Activated naive CD4-positive, alpha-beta T cell treated with anti-CD3 and anti-CD28 coated beads for 36 hours (primary cell): ENCODE data around the gene RABGGTA. TPM values are rescaled to one million over a fixed set of nuclear protein-coding genes. Genes with fewer than 3 reads are reported as not detected.

Experiments
- CTCF ChIA-PET: fragments of 350-600 bp; sonication (Branson Sonifier 250); formaldehyde crosslinking; loops from one replicate; lab custom pipeline; 2021; ENCODE audit warnings: antibody characterized with exemption; lab: Charles Lee
- DNase-seq: peaks from one replicate; pipeline ENCODE4 v3.0.0-alpha.2; 2020
- H3K27ac Mint-ChIP-seq: one replicate; pipeline ENCODE4 v1.8.0; 2021; ENCODE audit warnings: mild to moderate bottlenecking, mixed read lengths
- H3K27me3 Mint-ChIP-seq: one replicate; pipeline ENCODE4 v1.8.0; 2021; ENCODE audit warnings: low read depth, mixed read lengths
- H3K36me3 Mint-ChIP-seq: one replicate; pipeline ENCODE4 v1.8.0; 2021; ENCODE audit warnings: low read depth, mixed read lengths
- H3K4me1 Mint-ChIP-seq: one replicate; pipeline ENCODE4 v1.8.0; 2021; ENCODE audit warnings: low read depth, mixed read lengths
- H3K4me3 Mint-ChIP-seq: one replicate; pipeline ENCODE4 v1.8.0; 2021; ENCODE audit warnings: mild to moderate bottlenecking, moderate library complexity, mixed read lengths
- H3K9me3 Mint-ChIP-seq: one replicate; pipeline ENCODE4 v1.8.0; 2021; ENCODE audit warnings: mixed read lengths
- intact Hi-C: fragments of 100-400 bp; cut with micrococcal nuclease; formaldehyde crosslinking; loops from one replicate; pipeline ENCODE4 v1.15.1; 2023
- total RNA-seq, 2 experiments: library from RNA; stranded (reverse); gene quantifications; one replicate each; pipeline ENCODE4 v1.2.3, GENCODE V29; 2021

RABGGTA gene
- total RNA-seq, 2 experiments from 2014 or later: 74.9 to 76.2 TPM

DNA sequence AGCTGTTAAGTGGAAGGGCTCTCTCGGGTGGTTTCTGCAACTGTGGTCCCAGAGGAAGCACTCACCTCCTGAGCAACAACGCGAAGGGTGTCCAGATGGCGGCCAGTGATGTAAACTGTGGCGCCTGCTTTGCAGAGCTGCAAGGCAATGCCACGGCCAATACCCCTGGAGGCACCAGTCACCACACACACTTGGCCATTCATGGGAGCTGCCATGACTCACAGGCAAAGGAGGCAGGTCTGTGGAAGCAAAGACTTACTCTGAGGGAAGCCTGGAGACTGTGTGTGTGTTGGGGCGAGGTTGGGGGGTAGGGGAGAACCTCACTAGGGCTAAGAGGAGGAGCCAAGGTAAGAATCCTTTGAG is 27.5 kb upstream of the RABGGTA start:
- no peaks in the 10 kb centered on the region for H3K27me3 Mint-ChIP-seq
- H3K4me3 Mint-ChIP-seq: peak overlapping the region; percentile 87
- CTCF ChIA-PET: interaction anchor here (0.6 to 9.3 kb wide), 14 partner anchors 9 to 152 kb away, joined by 3 to 310 read pairs (median 18); partner anchors contain the start of genes CHMP4A, CIDEB, IRF9 and LTB4R
- H3K27ac Mint-ChIP-seq: peak overlapping the region; percentile 89
- intact Hi-C loops: loop anchor here (1.0 to 5.0 kb wide), 8 partner anchors 9 to 207 kb away; partner anchors contain the start of genes CHMP4A, DCAF11, GMPR2 and IPO4
- peak; percentile 38 for DNase-seq
- peaks cover 11% of the 10 kb centered on the region for H3K36me3 Mint-ChIP-seq
- H3K4me1 Mint-ChIP-seq: peaks cover 47% of the 10 kb centered on the region
- H3K9me3 Mint-ChIP-seq: no peaks in the 10 kb centered on the region

DNA sequence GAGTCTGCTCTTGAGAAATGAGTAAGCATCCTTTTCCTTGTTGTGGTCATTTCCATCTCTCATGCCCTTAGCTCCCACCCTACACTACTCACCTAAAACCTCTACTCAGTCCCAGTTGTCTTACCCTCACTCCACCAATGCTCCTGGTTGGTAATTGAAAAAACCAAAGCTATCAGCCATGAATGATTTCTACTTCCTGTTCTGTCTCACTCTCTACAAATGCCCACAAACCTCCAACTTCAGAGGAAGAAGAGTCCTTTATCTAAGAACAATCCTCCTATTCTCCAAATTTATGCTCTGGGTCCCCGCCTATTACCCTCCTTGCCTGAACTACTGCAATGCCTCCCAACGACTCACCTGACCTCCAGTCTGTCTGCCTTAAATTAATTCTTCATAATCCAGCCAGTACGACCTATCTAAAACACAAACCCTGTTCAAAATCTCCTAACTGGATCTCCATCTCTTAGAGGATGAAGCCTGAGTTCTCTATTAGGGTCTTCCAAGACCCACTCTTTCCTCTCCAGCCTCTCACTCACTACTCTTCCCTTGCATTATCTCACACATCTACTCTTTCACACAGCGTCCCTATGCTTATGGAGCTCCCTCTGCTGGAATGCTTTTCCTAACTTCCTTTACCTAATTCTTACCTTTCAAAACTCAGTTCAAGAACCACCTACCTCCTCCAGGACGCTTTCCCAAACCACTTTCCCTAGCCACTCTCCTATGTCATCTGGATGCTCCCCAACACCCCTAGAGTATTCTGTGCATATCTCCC is 26.0 kb upstream of the RABGGTA start:
- Mint-ChIP-seq H3K4me3 (no peak overlapping the region), H3K9me3 (no peaks in the 10 kb centered on the region), H3K36me3 (peaks cover 14% of the 10 kb centered on the region), H3K27me3 (no peaks in the 10 kb centered on the region), H3K27ac (peak overlapping the region; percentile 78), H3K4me1 (peaks cover 47% of the 10 kb centered on the region)
- intact Hi-C loops: loop anchor here (1.0 to 5.0 kb wide), 9 partner anchors 18 to 283 kb away; partner anchors contain the start of genes IRF9, MDP1, PCK2 and TM9SF1
- CTCF ChIA-PET: interaction anchor here (0.7 to 9.3 kb wide), 34 partner anchors 8 to 261 kb away, joined by 3 to 310 read pairs (median 5); partner anchors contain the start of genes CHMP4A, CIDEB, IRF9 and LTB4R
- DNase-seq: no peak

- H3K4me3 Mint-ChIP-seq: no peak overlapping the region
- intact Hi-C loops: loop anchor here (1.0 to 5.0 kb wide), 10 partner anchors 17 to 282 kb away; partner anchors contain the start of genes IRF9, MDP1, PCK2 and RABGGTA
- CTCF ChIA-PET: interaction anchor here (0.7 to 9.3 kb wide), 31 partner anchors 7 to 260 kb away, joined by 3 to 310 read pairs (median 5); partner anchors contain the start of genes CHMP4A, CIDEB, LTB4R and MDP1
- peaks cover 42% of the 10 kb centered on the region for H3K4me1 Mint-ChIP-seq
- H3K9me3 Mint-ChIP-seq: no peaks in the 10 kb centered on the region
- peak; percentile 90 for DNase-seq
- peaks cover 9% of the 10 kb centered on the region for H3K36me3 Mint-ChIP-seq
- H3K27ac Mint-ChIP-seq: peak overlapping the region; percentile 78
- H3K27me3 Mint-ChIP-seq: no peaks in the 10 kb centered on the region
Measured at GRCh38 chr14:24296341-24297157, 25.2 kb upstream of the RABGGTA start.

GRCh38 chr14:24293525-24293924 is 22.1 kb upstream of the RABGGTA start:
- no peak overlapping the region for H3K4me3 Mint-ChIP-seq
- intact Hi-C loops: no loop called here
- no peak overlapping the region for H3K27ac Mint-ChIP-seq
- CTCF ChIA-PET: interaction anchor here (0.9 to 5.4 kb wide), 3 partner anchors 15 to 77 kb away, joined by 3 to 49 read pairs (median 32); partner anchors contain the start of genes CIDEB, LTB4R, LTB4R2 and TINF2
- H3K9me3 Mint-ChIP-seq: no peaks in the 10 kb centered on the region
- peaks cover 38% of the 10 kb centered on the region for H3K4me1 Mint-ChIP-seq
- H3K36me3 Mint-ChIP-seq: peaks cover 21% of the 10 kb centered on the region
- DNase-seq: no peak
- H3K27me3 Mint-ChIP-seq: no peaks in the 10 kb centered on the region

- no peak overlapping the region for H3K27ac Mint-ChIP-seq
- intact Hi-C loops: no loop called here
- CTCF ChIA-PET: interaction anchor here (0.6 to 5.4 kb wide), 6 partner anchors 12 to 144 kb away, joined by 3 to 49 read pairs (median 21); partner anchors contain the start of genes CIDEB, LTB4R, LTB4R2 and TINF2
- DNase-seq: no peak
- no peaks in the 10 kb centered on the region for H3K27me3 Mint-ChIP-seq
- H3K4me1 Mint-ChIP-seq: peaks cover 39% of the 10 kb centered on the region
- H3K36me3 Mint-ChIP-seq: peaks cover 23% of the 10 kb centered on the region
- H3K4me3 Mint-ChIP-seq: no peak overlapping the region
- H3K9me3 Mint-ChIP-seq: no peaks in the 10 kb centered on the region
Measured at GRCh38 chr14:24292118-24292807, 20.9 kb upstream of the RABGGTA start.

GRCh38 chr14:24291446-24292117 is 20.2 kb upstream of the RABGGTA start:
- intact Hi-C loops: no loop called here
- no peak overlapping the region for H3K27ac Mint-ChIP-seq
- no peaks in the 10 kb centered on the region for H3K9me3 Mint-ChIP-seq
- CTCF ChIA-PET: interaction anchor here (0.6 to 5.4 kb wide), 7 partner anchors 11 to 74 kb away, joined by 3 to 49 read pairs (median 28); partner anchors contain the start of genes CIDEB, LTB4R, LTB4R2 and RABGGTA
- no peak for DNase-seq
- H3K4me3 Mint-ChIP-seq: no peak overlapping the region
- no peaks in the 10 kb centered on the region for H3K27me3 Mint-ChIP-seq
- peaks cover 21% of the 10 kb centered on the region for H3K36me3 Mint-ChIP-seq
- peaks cover 32% of the 10 kb centered on the region for H3K4me1 Mint-ChIP-seq

GRCh38 chr14:24290746-24291145 is 19.3 kb upstream of the RABGGTA start:
- Mint-ChIP-seq H3K27me3 (no peaks in the 10 kb centered on the region), H3K4me3 (no peak overlapping the region), H3K9me3 (no peaks in the 10 kb centered on the region), H3K27ac (no peak overlapping the region), H3K36me3 (peaks cover 19% of the 10 kb centered on the region), H3K4me1 (peaks cover 25% of the 10 kb centered on the region)
- CTCF ChIA-PET: interaction anchor here (0.8 to 5.4 kb wide), 10 partner anchors 7 to 141 kb away, joined by 3 to 49 read pairs (median 10); partner anchors contain the start of genes CIDEB, LTB4R, LTB4R2 and MDP1
- intact Hi-C loops: no loop called here
- DNase-seq: no peak

- Mint-ChIP-seq H3K27me3 (no peaks in the 10 kb centered on the region), H3K4me1 (peaks cover 25% of the 10 kb centered on the region), H3K9me3 (no peaks in the 10 kb centered on the region), H3K27ac (peak overlapping the region; percentile 75), H3K36me3 (peaks cover 19% of the 10 kb centered on the region), H3K4me3 (no peak overlapping the region)
- CTCF ChIA-PET: interaction anchor here (0.9 to 5.4 kb wide), 9 partner anchors 8 to 142 kb away, joined by 3 to 49 read pairs (median 12); partner anchors contain the start of genes CIDEB, LTB4R, LTB4R2 and RABGGTA
- DNase-seq: peak; percentile 93
- intact Hi-C loops: loop anchor here (1.0 to 2.0 kb wide), 4 partner anchors 10 to 175 kb away; partner anchors contain the start of genes DCAF11, NRL and TINF2
Measured at GRCh38 chr14:24289649-24290280, 18.4 kb upstream of the RABGGTA start.

DNA sequence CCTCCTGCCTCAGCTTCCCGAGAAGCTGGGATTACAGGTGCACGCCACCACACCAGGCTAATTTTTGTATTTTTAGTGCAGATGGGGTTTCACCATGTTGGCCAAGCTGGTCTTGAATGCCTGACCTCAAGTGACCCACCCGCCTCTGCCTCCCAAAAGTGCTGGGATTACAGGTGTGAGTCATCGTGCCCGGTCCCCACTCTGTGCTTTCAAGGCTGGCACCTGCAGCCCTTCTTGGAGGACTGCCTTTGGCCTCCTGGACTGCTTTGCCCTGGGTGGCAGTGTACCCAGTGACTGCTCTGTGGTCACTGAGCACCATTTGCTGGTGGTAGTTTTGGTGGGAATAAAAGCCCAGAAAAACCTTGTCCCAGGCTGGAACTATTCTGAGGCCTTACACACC is 15.6 kb upstream of the RABGGTA start:
- intact Hi-C loops: no loop called here
- DNase-seq: no peak
- Mint-ChIP-seq H3K4me3 (no peak overlapping the region), H3K27me3 (no peaks in the 10 kb centered on the region), H3K27ac (no peak overlapping the region), H3K4me1 (peaks cover 25% of the 10 kb centered on the region), H3K9me3 (no peaks in the 10 kb centered on the region), H3K36me3 (peaks cover 16% of the 10 kb centered on the region)
- CTCF ChIA-PET: interaction anchor here (0.7 to 1.5 kb wide), 4 partner anchors 10 to 22 kb away, joined by 3 to 4 read pairs (median 4); no protein-coding TSS in a partner anchor

- no peak for DNase-seq
- no peak overlapping the region for H3K27ac Mint-ChIP-seq
- CTCF ChIA-PET: interaction anchor here (1.4 kb wide), 1 partner anchor 12 kb away, joined by 6 read pairs; no protein-coding TSS in a partner anchor
- H3K27me3 Mint-ChIP-seq: no peaks in the 10 kb centered on the region
- no peaks in the 10 kb centered on the region for H3K9me3 Mint-ChIP-seq
- intact Hi-C loops: no loop called here
- H3K4me3 Mint-ChIP-seq: no peak overlapping the region
- peaks cover 6% of the 10 kb centered on the region for H3K36me3 Mint-ChIP-seq
- peaks cover 25% of the 10 kb centered on the region for H3K4me1 Mint-ChIP-seq
Measured at GRCh38 chr14:24285351-24285750, 14.0 kb upstream of the RABGGTA start.
